Glutamatergic neuron (in vitro differentiated cells): ENCODE results near the gene NTNG1. TPM values are rescaled to one million over a fixed set of nuclear protein-coding genes. Genes with fewer than 3 reads are reported as not detected.

Experiments
- DNase-seq: peaks from one replicate; pipeline ENCODE4 v3.0.0; 2022
- H3K27ac Mint-ChIP-seq: one replicate; pipeline ENCODE4 v1.8.0; 2020; ENCODE audit warnings: mild to moderate bottlenecking, mixed read lengths, inconsistent platforms; ENCODE audit not compliant: unreplicated experiment
- H3K27me3 Mint-ChIP-seq: one replicate; pipeline ENCODE4 v1.8.0; 2020; ENCODE audit warnings: mild to moderate bottlenecking, moderate library complexity, mixed read lengths, inconsistent platforms; ENCODE audit not compliant: unreplicated experiment
- H3K36me3 Mint-ChIP-seq: one replicate; pipeline ENCODE4 v1.8.0; 2020; ENCODE audit warnings: mild to moderate bottlenecking, mixed read lengths, inconsistent platforms; ENCODE audit not compliant: unreplicated experiment
- H3K4me1 Mint-ChIP-seq: one replicate; pipeline ENCODE4 v1.8.0; 2020; ENCODE audit warnings: mild to moderate bottlenecking, low read depth, mixed read lengths, inconsistent platforms; ENCODE audit not compliant: unreplicated experiment
- H3K4me3 Mint-ChIP-seq: one replicate; pipeline ENCODE4 v1.8.0; 2020; ENCODE audit warnings: mild to moderate bottlenecking, mixed read lengths, inconsistent platforms; ENCODE audit not compliant: unreplicated experiment
- H3K9me3 Mint-ChIP-seq: one replicate; pipeline ENCODE4 v1.8.0; 2020; ENCODE audit warnings: mild to moderate bottlenecking, moderate library complexity, mixed read lengths, inconsistent platforms; ENCODE audit not compliant: unreplicated experiment
- CTCF ChIP-seq: fragments of 200-600 bp; sonication (generic); IDR thresholded peaks from one replicate; pipeline ENCODE4 v1.5.0; 2021; ENCODE audit not compliant: partially characterized antibody, unreplicated experiment
- total RNA-seq: library from RNA; stranded (reverse); fragmentation: NEBNext Ultra II Directional; extraction: Animal tissue kit (Norgen Biotek cat#: 25700); gene quantifications from one replicate; pipeline ENCODE4 v1.2.1, GENCODE V29; 2021; ENCODE audit not compliant: unreplicated experiment

NTNG1 gene
- total RNA-seq, 1 donor from 2014 or later: 3.2 TPM

- H3K4me1 Mint-ChIP-seq: no peaks in the 10 kb centered on the region
- H3K27me3 Mint-ChIP-seq: no peaks in the 10 kb centered on the region
- DNase-seq: no peak
- H3K36me3 Mint-ChIP-seq: no peaks in the 10 kb centered on the region
- H3K4me3 Mint-ChIP-seq: no peak overlapping the region
- no peak overlapping the region for H3K27ac Mint-ChIP-seq
- no peak for TF ChIP-seq CTCF
- no peaks in the 10 kb centered on the region for H3K9me3 Mint-ChIP-seq
Measured at GRCh38 chr1:107220036-107220435, 79.2 kb downstream of the NTNG1 start.

- Mint-ChIP-seq H3K27me3 (no peaks in the 10 kb centered on the region), H3K27ac (no peak overlapping the region), H3K4me1 (peaks cover 11% of the 10 kb centered on the region), H3K4me3 (no peak overlapping the region), H3K9me3 (no peaks in the 10 kb centered on the region), H3K36me3 (no peaks in the 10 kb centered on the region)
- TF ChIP-seq CTCF: no peak
- no peak for DNase-seq
Measured at GRCh38 chr1:107225706-107226105, 84.9 kb downstream of the NTNG1 start.

- DNase-seq: no peak
- Mint-ChIP-seq H3K4me3 (no peak overlapping the region), H3K36me3 (no peaks in the 10 kb centered on the region), H3K9me3 (no peaks in the 10 kb centered on the region), H3K27me3 (no peaks in the 10 kb centered on the region), H3K27ac (no peak overlapping the region), H3K4me1 (peaks cover 11% of the 10 kb centered on the region)
- no peak for TF ChIP-seq CTCF
Measured at GRCh38 chr1:107228704-107229371, 88.0 kb downstream of the NTNG1 start.

- H3K4me3 Mint-ChIP-seq: no peak overlapping the region
- peaks cover 11% of the 10 kb centered on the region for H3K4me1 Mint-ChIP-seq
- no peaks in the 10 kb centered on the region for H3K27me3 Mint-ChIP-seq
- H3K9me3 Mint-ChIP-seq: no peaks in the 10 kb centered on the region
- no peaks in the 10 kb centered on the region for H3K36me3 Mint-ChIP-seq
- no peak for TF ChIP-seq CTCF
- no peak for DNase-seq
- H3K27ac Mint-ChIP-seq: no peak overlapping the region
Measured at GRCh38 chr1:107229711-107230110, 88.9 kb downstream of the NTNG1 start.

GRCh38 chr1:107230121-107230520, 89.3 kb downstream of the NTNG1 start:
- Mint-ChIP-seq H3K9me3 (no peaks in the 10 kb centered on the region), H3K4me3 (no peak overlapping the region), H3K27ac (no peak overlapping the region), H3K36me3 (no peaks in the 10 kb centered on the region), H3K4me1 (peaks cover 11% of the 10 kb centered on the region), H3K27me3 (no peaks in the 10 kb centered on the region)
- TF ChIP-seq CTCF: no peak
- DNase-seq: no peak
